Endothelial cell of umbilical vein (primary cell): Measurements from ENCODE around the gene TBC1D30. TPM values are rescaled to one million over a fixed set of nuclear protein-coding genes. Genes with fewer than 3 reads are reported as not detected.

Source experiments
- BruUV-seq: library from RNA; stranded (reverse); fragments of 400-500 nt; replicated peaks from 2 replicates; lab custom pipeline; 2021; lab: Mats Ljungman, UMichigan
- CTCF ChIA-PET: fragments of 300-600, 350-600 bp; sonication (Branson Sonifier 250); formaldehyde crosslinking; loops from one replicate; lab custom pipeline; 2021; ENCODE audit warnings: antibody characterized with exemption, inconsistent platforms; lab: Charles Lee
- POLR2A ChIA-PET: fragments of 300-600, 350-600 bp; sonication (Branson Sonifier 250); formaldehyde crosslinking; loops from one replicate; lab custom pipeline; 2021; ENCODE audit warnings: antibody characterized with exemption, inconsistent platforms; lab: Charles Lee
- DNase-seq: peaks from one replicate; pipeline ENCODE4 v3.0.0-alpha.2; 2011; ENCODE audit warnings: low read depth, low spot score
- FAIRE-seq: peaks from 2 replicates; lab custom pipeline; 2011; peaks lifted over from hg19 to GRCh38; lab: Jason Lieb, UNC
- H2AFZ ChIP-seq: 2 replicates; pipeline ENCODE4 v1.6.0; 2012; ENCODE audit warnings: low read depth, low read length, control low read depth, inconsistent platforms
- H3K27ac ChIP-seq: 2 replicates; pipeline ENCODE4 v1.5.1; 2011; ENCODE audit warnings: low read depth, mild to moderate bottlenecking, control low read depth, low read length, moderate library complexity; ENCODE audit not compliant: insufficient read depth
- H3K27me3 ChIP-seq, 2 experiments: 2 replicates each; pipeline versions ENCODE4 v1.6.0 to v1.6.1; 2011; ENCODE audit warnings: low read length in 2 of 2, mixed read lengths in 1 of 2; ENCODE audit not compliant: control insufficient read depth in 2 of 2, insufficient read depth in 2 of 2
- H3K36me3 ChIP-seq, 2 experiments: 2 replicates in 1 of 2; 3 replicates in 1 of 2; pipeline ENCODE4 v1.5.1; 2011; ENCODE audit warnings: low read length in 2 of 2, mild to moderate bottlenecking in 1 of 2, moderate library complexity in 1 of 2; ENCODE audit not compliant: control insufficient read depth in 2 of 2, insufficient read depth in 2 of 2; ENCODE audit errors: extremely low read depth in 1 of 2
- H3K4me1 ChIP-seq: 3 replicates; pipeline ENCODE4 v1.5.1; 2011; ENCODE audit warnings: mild to moderate bottlenecking, low read length; ENCODE audit not compliant: control insufficient read depth, insufficient read depth; ENCODE audit errors: extremely low read depth
- H3K4me2 ChIP-seq: 2 replicates; pipeline ENCODE4 v1.6.1; 2011; ENCODE audit warnings: low read length, control low read depth, mixed read lengths; ENCODE audit not compliant: insufficient read depth
- H3K4me3 ChIP-seq, 3 experiments: fragments of 200-600 bp in 1 of 3; sonication (generic), shearing (Covaris generic) in 1 of 3; replicated peaks in 1 of 3; 2 replicates each; pipeline ENCODE4 v1.5.1; 2011 to 2016; ENCODE audit warnings: control low read depth in 3 of 3, low read length in 3 of 3, mild to moderate bottlenecking in 2 of 3, inconsistent platforms in 1 of 3, low read depth in 1 of 3, moderate library complexity in 1 of 3; ENCODE audit not compliant: insufficient read depth in 1 of 3
- H3K79me2 ChIP-seq: 2 replicates; pipeline ENCODE4 v1.6.0; 2012; ENCODE audit warnings: low read length, inconsistent platforms; ENCODE audit not compliant: control insufficient read depth, insufficient read depth
- H3K9ac ChIP-seq: replicated peaks from 2 replicates; pipeline ENCODE3; 2011; ENCODE audit warnings: low read length, control low read depth; ENCODE audit not compliant: insufficient read depth; ENCODE audit errors: extremely low read depth
- H3K9me1 ChIP-seq: replicated peaks from 3 replicates; pipeline ENCODE4 v1.6.0; 2011; ENCODE audit warnings: mild to moderate bottlenecking, low read length; ENCODE audit not compliant: control insufficient read depth, insufficient read depth; ENCODE audit errors: extremely low read depth
- H3K9me3 ChIP-seq: replicated peaks from 2 replicates; pipeline ENCODE4 v1.5.1; 2012; ENCODE audit warnings: low read length, inconsistent platforms; ENCODE audit not compliant: control insufficient read depth, insufficient read depth
- H4K20me1 ChIP-seq: replicated peaks from 2 replicates; pipeline ENCODE3; 2011; ENCODE audit warnings: mild to moderate bottlenecking, low read length; ENCODE audit not compliant: control insufficient read depth, insufficient read depth; ENCODE audit errors: extremely low read depth
- CTCF ChIP-seq, 2 donors: IDR thresholded peaks; 1 replicate in 1 of 2; 2 replicates in 1 of 2; pipeline ENCODE4 v1.5.1; 2011; ENCODE audit warnings: low read length in 2 of 2, mild to moderate bottlenecking in 2 of 2, moderate library complexity in 2 of 2, control low read depth in 1 of 2, inconsistent platforms in 1 of 2, low read depth in 1 of 2; ENCODE audit not compliant: insufficient read depth in 1 of 2; ENCODE audit errors: extremely low read depth in 1 of 2
- EZH2 ChIP-seq: IDR thresholded peaks from 2 replicates; pipeline ENCODE4 v1.6.1; 2012; ENCODE audit warnings: borderline replicate concordance, low read depth, mild to moderate bottlenecking, moderate library complexity, low read length, inconsistent platforms; ENCODE audit not compliant: severe bottlenecking
- FOS ChIP-seq: IDR thresholded peaks from 2 replicates; pipeline ENCODE4 v1.6.1; 2011; ENCODE audit warnings: mild to moderate bottlenecking, low read length, moderate library complexity, borderline replicate concordance; ENCODE audit not compliant: insufficient read depth
- GATA2 ChIP-seq: IDR thresholded peaks from 2 replicates; pipeline ENCODE4 v1.7.0; 2011; ENCODE audit warnings: low read depth, mild to moderate bottlenecking, moderate library complexity, mixed read lengths, low read length; ENCODE audit not compliant: insufficient read length, insufficient read depth
- JUN ChIP-seq: IDR thresholded peaks from 2 replicates; pipeline ENCODE4 v1.6.1; 2011; ENCODE audit warnings: borderline replicate concordance, low read depth; ENCODE audit not compliant: insufficient read length, insufficient read depth
- MAX ChIP-seq: IDR thresholded peaks from 2 replicates; pipeline ENCODE4 v1.6.1; 2011; ENCODE audit not compliant: insufficient read depth, insufficient read length
- MYC ChIP-seq: IDR thresholded peaks from one replicate; pipeline ENCODE4 v1.6.1; 2011; ENCODE audit warnings: mild to moderate bottlenecking, low read depth, low read length
- POLR2A ChIP-seq: IDR thresholded peaks from 2 replicates; pipeline ENCODE4 v1.6.1; 2012; ENCODE audit warnings: low read depth, mild to moderate bottlenecking, control low read depth, low read length
- POLR2AphosphoS5 ChIP-seq: IDR thresholded peaks from 2 replicates; pipeline ENCODE4 v1.6.1; 2012; ENCODE audit warnings: low read depth, mild to moderate bottlenecking, control low read depth, low read length, moderate library complexity; ENCODE audit not compliant: insufficient read depth
- dilution Hi-C: fragments of 300-500 bp; cut with MboI; formaldehyde crosslinking; loops from one replicate; pipeline ENCODE4 v1.15.0; 2019; ENCODE audit warnings: low sequenced_read_pairs; ENCODE audit not compliant: extremely low pct_ligation_motif_present
- intact Hi-C: fragments of 100-400 bp; cut with micrococcal nuclease; formaldehyde crosslinking; loops from one replicate; pipeline ENCODE4 v1.10.0; 2022
- polyA plus RNA-seq, 4 experiments: library from polyadenylated mRNA; depleted of rRNA in 3 of 4; stranded (reverse) in 3 of 4; unstranded in 1 of 4; fragments of >200 nt; gene quantifications; 2 replicates each; pipeline versions ENCODE4 v1.2.1 to v1.2.3, GENCODE V29; 2011 to 2012; ENCODE audit warnings: missing spikeins in 1 of 4
- total RNA-seq: library from RNA; stranded (reverse); gene quantifications from 2 replicates; pipeline ENCODE4 v1.2.3, GENCODE V29; 2021

Gene TBC1D30
- total and polyA plus RNA-seq, 2 donors (not counting 3 experiments of a cell fraction or from before 2014, with no cell fraction given): 4.4 to 7.6 TPM

GRCh38 chr12:64790166-64790565 is 34.3 kb upstream of the TBC1D30 start:
- no peaks in the 10 kb centered on the region for H3K36me3 ChIP-seq
- dilution Hi-C loops (no loop called here), intact Hi-C loops (no loop called here)
- no peaks in the 10 kb centered on the region for H3K9me1 ChIP-seq
- no peak overlapping the region for H3K27ac ChIP-seq
- H3K79me2 ChIP-seq: no peaks in the 10 kb centered on the region
- no peaks in the 10 kb centered on the region for H4K20me1 ChIP-seq
- H3K9ac ChIP-seq: no peak overlapping the region
- no peak overlapping the region for H3K4me2 ChIP-seq
- H2AFZ ChIP-seq: no peak overlapping the region
- H3K4me3 ChIP-seq: no peak overlapping the region
- FAIRE-seq (no peak), DNase-seq (no peak)
- no peaks in the 10 kb centered on the region for H3K9me3 ChIP-seq
- CTCF ChIA-PET: interaction anchor here (1.8 to 3.2 kb wide), 2 partner anchors 8 to 11 kb away, joined by 5 to 20 read pairs; no protein-coding TSS in a partner anchor
- BruUV-seq: no TSS peak
- H3K27me3 ChIP-seq: no peaks in the 10 kb centered on the region
- no peak for TF ChIP-seq MYC
- TF ChIP-seq FOS: no peak
- TF ChIP-seq EZH2: no peak
- no peak for TF ChIP-seq POLR2AphosphoS5
- no peak for TF ChIP-seq MAX
- TF ChIP-seq POLR2A: no peak
- no peak for TF ChIP-seq CTCF (IDR thresholded peaks at IDR 0.05; ENCODE audit: extremely low read depth in 1 of 2, insufficient read depth in 1 of 2, low read depth in 1 of 2, low read length in 2 of 2)
- TF ChIP-seq JUN: no peak
- no peak for TF ChIP-seq GATA2
- POLR2A ChIA-PET: no interaction called here
- no peaks in the 10 kb centered on the region for H3K4me1 ChIP-seq
